ENCODE measurements around the gene SP4. TPM values are rescaled to one million over a fixed set of nuclear protein-coding genes. Genes with fewer than 3 reads are reported as not detected.

Gene SP4
- total and polyA plus RNA-seq, 2 of the 4 experiments (the other 2 are of a cell fraction): 0.97 to 5.9 TPM

- intact Hi-C loops (cut with micrococcal nuclease) (no loop called here), in situ Hi-C loops (cut with MboI; ENCODE audit: low sequenced_read_pairs) (no loop called here), dilution Hi-C loops (cut with HindIII; ENCODE audit: low sequenced_read_pairs, unreplicated experiment) (no loop called here)
- Histone ChIP-seq H4K20me1 (ENCODE audit: insufficient read depth, low read length) (no peaks in the 10 kb centered on the region), H3K9ac (ENCODE audit: low read depth, low read length) (no peak overlapping the region), H3K4me1 (ENCODE audit: control insufficient read depth, insufficient read depth, low read length) (no peaks in the 10 kb centered on the region), H3K4me2 (ENCODE audit: low read depth, low read length) (no peak overlapping the region), H3K14ac (replicated peaks; ENCODE audit: low read depth, low read length) (no peak overlapping the region), H3K56ac (ENCODE audit: extremely low read depth, insufficient read depth, low read length) (no peak overlapping the region), H3K79me1 (ENCODE audit: low read depth in 1 of 2, low read length in 2 of 2) (no peaks in the 10 kb centered on the region), H3K36me3 (ENCODE audit: control insufficient read depth, insufficient read depth, low read length) (no peaks in the 10 kb centered on the region), H2BK15ac (ENCODE audit: low read depth, low read length) (no peak overlapping the region), H2BK120ac (ENCODE audit: low read depth, low read length) (no peak overlapping the region), H2AK9ac (replicated peaks; ENCODE audit: low read depth, low read length, poor library complexity) (no peak overlapping the region), H3K18ac (ENCODE audit: low read depth, low read length) (no peak overlapping the region), H4K5ac (ENCODE audit: low read depth, low read length) (no peak overlapping the region), H2BK5ac (ENCODE audit: low read depth, low read length, poor library complexity, severe bottlenecking) (no peak overlapping the region), H4K91ac (ENCODE audit: insufficient read depth, low read depth, low read length) (no peak overlapping the region), H3K27me3 (ENCODE audit: control insufficient read depth, insufficient read depth, low read length) (no peaks in the 10 kb centered on the region), H2AK5ac (ENCODE audit: low read depth, low read length) (no peak overlapping the region), H3K4me3 (ENCODE audit: insufficient read depth, low read depth, low read length) (no peak overlapping the region), H3K4ac (ENCODE audit: low read depth, low read length) (no peak overlapping the region), H2BK20ac (ENCODE audit: low read depth, low read length) (no peak overlapping the region), H2AFZ (replicated peaks; ENCODE audit: low read length, poor library complexity) (no peak overlapping the region), H3K27ac (ENCODE audit: insufficient read depth, low read length) (no peak overlapping the region), H4K8ac (ENCODE audit: low read depth in 2 of 2, low read length in 2 of 2) (no peak overlapping the region), H3K23ac (ENCODE audit: low read depth, low read length) (no peak overlapping the region), H3K9me1 (ENCODE audit: insufficient read depth, low read length) (no peaks in the 10 kb centered on the region), H3K9me3 (ENCODE audit: control insufficient read depth, insufficient read depth, low read length) (no peaks in the 10 kb centered on the region)
- POLR2A ChIA-PET (ENCODE audit: unreplicated experiment): no interaction called here
- ATAC-seq (ENCODE audit: low read depth) (no peak), DNase-seq (no peak)
- no TSS peak for BruUV-seq (replicated peaks)
- CTCF ChIA-PET: no interaction called here
- 100% methylated on average over 1 of the region's 6 CpGs; no CpG with 5 or more reads in 1 of the 2 experiments for WGBS, 2 experiments (ENCODE audit: extremely low coverage in 2 of 2, insufficient read length in 1 of 2)
- no peak for TF ChIP-seq CHD1 (IDR thresholded peaks at IDR 0.05; ENCODE audit: low read depth, low read length)
Measured at GRCh38 chr7:21414795-21415393, 13.0 kb upstream of the SP4 start.
